NT2/D1 (cell line): ENCODE measurements around the gene ADAMTS13.
"Not testable (repeated sequence)": the region's sequence is repeated elsewhere in the genome, so short reads cannot be mapped to it uniquely, and the experiment has no call there.

ENCODE experiments used
- DNase-seq: peaks from one replicate; pipeline ENCODE4 v3.0.0-alpha.2; 2011; ENCODE audit warnings: low read depth, low spot score
- H3K27me3 ChIP-seq: 2 replicates; pipeline ENCODE4 v1.6.0; 2011; ENCODE audit warnings: mild to moderate bottlenecking; ENCODE audit not compliant: insufficient read length, insufficient read depth
- H3K36me3 ChIP-seq: 2 replicates; pipeline ENCODE4 v1.6.1; 2011; ENCODE audit warnings: mild to moderate bottlenecking, low read length, mixed read lengths; ENCODE audit not compliant: insufficient read depth, insufficient read length
- H3K4me1 ChIP-seq: 2 replicates; pipeline ENCODE4 v1.5.1; 2011; ENCODE audit not compliant: insufficient read depth, insufficient read length
- H3K4me3 ChIP-seq: 2 replicates; pipeline ENCODE4 v1.5.1; 2011; ENCODE audit warnings: low read depth; ENCODE audit not compliant: insufficient read length
- H3K9ac ChIP-seq: 2 replicates; pipeline ENCODE4 v1.6.0; 2011; ENCODE audit warnings: low read depth; ENCODE audit not compliant: insufficient read length
- H3K9me3 ChIP-seq: 2 replicates; pipeline ENCODE4 v1.5.1; 2011; ENCODE audit warnings: mild to moderate bottlenecking, low read length; ENCODE audit not compliant: insufficient read depth
- SUZ12 ChIP-seq: IDR thresholded peaks from 2 replicates; pipeline ENCODE4 v1.6.1; 2011; ENCODE audit not compliant: insufficient read length, insufficient read depth; ENCODE audit errors: extremely low read depth
- YY1 ChIP-seq: IDR thresholded peaks from 2 replicates; pipeline ENCODE4 v1.6.1; 2011; ENCODE audit not compliant: insufficient read length, insufficient read depth
- ZNF274 ChIP-seq: IDR thresholded peaks from 2 replicates; pipeline ENCODE4 v1.6.1; 2011; ENCODE audit warnings: mild to moderate bottlenecking, low read depth, low read length

ADAMTS13 gene

DNA sequence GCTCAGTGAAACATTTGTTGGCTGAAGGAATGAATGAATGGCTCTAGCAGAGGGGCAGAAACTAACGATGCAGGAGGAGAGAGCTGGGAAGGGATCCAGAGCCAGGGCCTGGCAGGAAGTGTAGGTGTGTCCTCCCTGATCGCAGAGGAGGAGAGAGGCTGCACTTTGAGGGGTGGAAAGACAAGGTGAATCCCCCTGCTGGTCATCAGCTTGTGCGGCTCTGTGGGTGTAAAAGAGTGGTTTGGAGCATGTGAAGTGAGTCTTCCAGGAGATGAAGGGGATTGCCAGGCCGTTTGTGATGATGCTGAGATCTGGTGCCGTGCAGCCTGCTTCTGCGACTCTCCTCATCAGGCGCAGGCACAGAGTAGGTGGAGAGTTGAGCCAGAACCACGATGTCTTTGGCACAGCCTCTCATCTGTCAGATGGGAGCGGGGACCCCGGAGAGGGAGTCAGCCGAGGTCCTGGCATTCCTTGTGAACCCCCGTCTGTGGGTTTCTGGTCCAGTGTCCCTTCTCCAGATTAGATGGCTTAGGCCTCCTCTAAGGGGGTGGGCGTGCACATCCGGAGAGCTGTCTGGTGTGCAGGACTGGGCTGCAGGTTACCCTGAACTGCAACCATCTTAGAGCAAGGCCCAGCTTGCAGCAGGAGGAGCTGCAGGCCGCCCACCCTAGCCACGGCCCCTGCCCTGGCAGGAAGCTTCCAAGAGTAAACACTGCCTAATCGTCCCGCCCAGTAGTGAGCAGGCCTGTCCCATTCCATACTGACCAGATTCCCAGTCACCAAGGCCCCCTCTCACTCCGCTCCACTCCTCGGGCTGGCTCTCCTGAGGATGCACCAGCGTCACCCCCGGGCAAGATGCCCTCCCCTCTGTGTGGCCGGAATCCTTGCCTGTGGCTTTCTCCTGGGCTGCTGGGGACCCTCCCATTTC is at the start of gene ADAMTS13:
Gene ADAMTS13, plus strand, starts transcription at position 753 of the 928 bp plus-strand sequence. Its CDS starts 77 bp downstream, at position 830.
- peaks cover 18% of the 10 kb centered on the region for H3K36me3 ChIP-seq
- H3K4me1 ChIP-seq: peaks cover 17% of the 10 kb centered on the region
- peak within 1 kb of the TSS; percentile 33 for H3K9ac ChIP-seq
- TF ChIP-seq YY1 (no peak), SUZ12 (no peak), ZNF274 (no peak)
- DNase-seq: no peak
- no peaks in the 10 kb centered on the region for H3K9me3 ChIP-seq
- H3K27me3 ChIP-seq: no peaks in the 10 kb centered on the region
- no peak within 1 kb of the TSS for H3K4me3 ChIP-seq

GRCh38 chr9:133374612-133375115 is 47.5 kb upstream of the ADAMTS13 start:
- Histone ChIP-seq H3K27me3 (no peaks in the 10 kb centered on the region), H3K9ac (peak overlapping the region; percentile 96), H3K9me3 (no peaks in the 10 kb centered on the region), H3K4me1 (peaks cover 22% of the 10 kb centered on the region), H3K4me3 (peak overlapping the region; percentile 92), H3K36me3 (peaks cover 46% of the 10 kb centered on the region)
- TF ChIP-seq YY1 (no peak), ZNF274 (no peak), SUZ12 (no peak)
- no peak for DNase-seq

DNA sequence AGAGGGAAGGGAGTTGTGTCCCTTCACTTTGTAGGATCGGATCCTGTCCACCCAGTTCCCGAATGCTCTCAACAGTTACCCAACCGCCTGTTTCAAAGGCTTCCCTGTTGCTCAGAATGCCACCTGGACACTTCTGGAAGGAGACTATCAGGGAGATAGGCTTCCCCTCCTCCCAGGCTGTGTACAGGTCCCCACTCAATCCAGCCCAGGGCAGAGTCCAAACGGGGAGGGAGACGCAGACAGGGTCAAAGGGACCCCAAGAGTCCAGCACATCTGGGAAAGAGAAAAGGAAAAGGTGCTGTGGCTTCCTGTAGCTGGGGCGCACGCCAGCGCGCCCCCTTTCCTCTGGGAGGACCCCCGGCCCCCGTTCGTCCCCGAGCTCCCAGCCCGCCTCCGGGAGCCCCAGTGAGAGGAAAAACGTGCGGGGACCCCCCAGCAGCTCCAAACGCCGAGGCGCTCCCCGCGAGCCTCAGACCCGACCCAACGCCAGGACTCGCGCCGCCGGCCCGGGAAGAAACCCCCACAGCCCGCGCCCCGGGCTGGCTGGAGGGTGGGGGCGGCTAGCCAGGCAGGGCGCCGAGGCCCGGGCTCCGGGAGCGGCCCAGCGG is 46.9 kb upstream of the ADAMTS13 start:
- peak overlapping the region; percentile 92 for H3K4me3 ChIP-seq
- TF ChIP-seq SUZ12 (no peak), YY1 (no peak), ZNF274 (no peak)
- H3K27me3 ChIP-seq: no peaks in the 10 kb centered on the region
- H3K9ac ChIP-seq: peak overlapping the region; percentile 96
- H3K4me1 ChIP-seq: peaks cover 21% of the 10 kb centered on the region
- DNase-seq: no peak
- peaks cover 40% of the 10 kb centered on the region for H3K36me3 ChIP-seq
- no peaks in the 10 kb centered on the region for H3K9me3 ChIP-seq

- TF ChIP-seq SUZ12 (no peak), YY1 (no peak), ZNF274 (no peak)
- H3K4me1 ChIP-seq: peaks cover 21% of the 10 kb centered on the region
- H3K4me3 ChIP-seq: peak within 1 kb of the TSS; percentile 92
- peak; percentile 95 for DNase-seq
- H3K9ac ChIP-seq: peak within 1 kb of the TSS; percentile 96
- H3K36me3 ChIP-seq: peaks cover 32% of the 10 kb centered on the region
- no peaks in the 10 kb centered on the region for H3K9me3 ChIP-seq
- no peaks in the 10 kb centered on the region for H3K27me3 ChIP-seq
Observed at GRCh38 chr9:133375724-133376654, 46.2 kb upstream of the ADAMTS13 start, which contains the start of the genes STKLD1 and SURF4. Gene STKLD1, plus strand, starts transcription at chr9:133376366. Its CDS starts 108 bp downstream, at chr9:133376474. Gene SURF4, minus strand, starts transcription at chr9:133376060. Its CDS starts 91 bp downstream, at chr9:133375969.

DNA sequence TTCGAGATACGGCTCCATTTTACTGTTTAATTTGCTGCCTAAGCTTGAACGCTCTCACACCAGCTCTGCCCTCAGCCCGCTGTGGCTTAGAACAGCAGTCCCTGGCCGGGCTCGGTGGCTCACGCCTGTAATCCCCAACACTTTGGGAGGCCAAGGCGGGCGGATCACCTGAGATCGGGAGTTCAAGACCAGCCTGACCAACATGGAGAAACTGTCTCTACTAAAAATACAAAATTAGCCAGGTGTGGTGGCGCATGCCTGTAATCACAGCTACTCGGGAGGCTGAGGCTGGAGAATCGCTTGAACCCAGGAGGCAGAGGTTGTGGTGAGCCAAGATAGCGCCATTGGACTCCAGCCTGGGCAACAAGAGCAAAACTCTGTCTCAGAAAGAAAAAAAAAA is 44.9 kb upstream of the ADAMTS13 start:
- not testable (repeated sequence) for DNase-seq, H3K27me3 ChIP-seq, H3K9me3 ChIP-seq
- Histone ChIP-seq H3K4me1 (peaks cover 21% of the 10 kb centered on the region), H3K9ac (peak overlapping the region; percentile 83), H3K4me3 (peak overlapping the region; percentile 76), H3K36me3 (peaks cover 19% of the 10 kb centered on the region)

GRCh38 chr9:133377721-133378216 is 44.4 kb upstream of the ADAMTS13 start:
- Histone ChIP-seq H3K9ac (no peak overlapping the region), H3K36me3 (peaks cover 15% of the 10 kb centered on the region), H3K9me3 (no peaks in the 10 kb centered on the region), H3K4me1 (peaks cover 18% of the 10 kb centered on the region), H3K27me3 (no peaks in the 10 kb centered on the region), H3K4me3 (no peak overlapping the region)
- no peak for DNase-seq
- TF ChIP-seq SUZ12 (no peak), ZNF274 (no peak), YY1 (no peak)
